Measurements from ENCODE around the gene GADD45GIP1. TPM values are rescaled to one million over a fixed set of nuclear protein-coding genes. Genes with fewer than 3 reads are reported as not detected.
A peak's percentile ranks its signal among the peaks of the same experiment; 100 is the strongest.

Gene GADD45GIP1
- total RNA-seq, 1 donor from 2014 or later: 31.4 TPM

DNA sequence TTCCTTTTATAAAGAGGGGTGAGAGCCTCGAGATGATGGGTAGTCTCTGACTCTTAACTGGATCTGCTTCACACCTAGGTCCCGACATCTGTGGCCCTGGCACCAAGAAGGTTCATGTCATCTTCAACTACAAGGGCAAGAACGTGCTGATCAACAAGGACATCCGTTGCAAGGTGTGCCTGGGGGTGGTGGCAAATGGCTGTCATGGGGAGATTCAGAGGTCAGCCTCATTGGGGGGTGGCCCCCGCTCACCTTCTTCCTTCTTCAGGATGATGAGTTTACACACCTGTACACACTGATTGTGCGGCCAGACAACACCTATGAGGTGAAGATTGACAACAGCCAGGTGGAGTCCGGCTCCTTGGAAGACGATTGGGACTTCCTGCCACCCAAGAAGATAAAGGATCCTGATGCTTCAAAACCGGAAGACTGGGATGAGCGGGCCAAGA is 17.0 kb downstream of the GADD45GIP1 start:
- Histone ChIP-seq H3K36me3 (peaks cover 59% of the 10 kb centered on the region), H3K9me3 (replicated peaks) (no peaks in the 10 kb centered on the region)

DNA sequence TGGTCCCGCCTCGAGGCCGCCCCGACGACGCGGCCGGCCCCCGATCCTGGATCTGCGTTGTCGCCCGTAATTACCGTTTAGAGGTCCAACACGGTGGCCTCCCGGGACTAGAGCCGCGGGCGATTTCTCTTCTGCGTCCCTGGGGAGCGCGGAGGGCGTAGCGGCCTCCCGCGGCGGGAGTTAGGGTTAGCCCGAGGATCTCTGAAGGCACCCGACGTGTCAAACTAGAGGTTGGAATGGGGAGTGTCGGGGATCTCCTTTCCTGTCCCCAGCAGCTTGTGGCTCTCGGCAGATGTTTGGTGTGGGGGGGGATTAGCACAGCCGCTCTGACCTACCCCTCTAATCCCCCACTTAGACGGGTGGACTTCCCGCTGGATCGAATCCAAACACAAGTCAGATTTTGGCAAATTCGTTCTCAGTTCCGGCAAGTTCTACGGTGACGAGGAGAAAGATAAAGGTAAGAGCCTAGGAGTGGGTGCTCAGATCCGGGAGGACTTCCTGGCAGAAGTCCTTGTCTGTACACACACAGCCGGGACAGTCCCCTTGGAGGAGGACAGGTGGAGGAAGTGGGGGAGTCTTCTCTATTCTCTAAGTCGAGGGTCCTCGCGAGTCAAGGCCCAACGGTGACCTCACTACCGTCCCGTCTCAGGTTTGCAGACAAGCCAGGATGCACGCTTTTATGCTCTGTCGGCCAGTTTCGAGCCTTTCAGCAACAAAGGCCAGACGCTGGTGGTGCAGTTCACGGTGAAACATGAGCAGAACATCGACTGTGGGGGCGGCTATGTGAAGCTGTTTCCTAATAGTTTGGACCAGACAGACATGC is 18.0 kb downstream of the GADD45GIP1 start:
- intact Hi-C loops (cut with micrococcal nuclease): no loop called here

More for the DNA sequence above, 17.0 kb downstream of the GADD45GIP1 start:
- no peaks in the 10 kb centered on the region for H3K27me3 ChIP-seq (ENCODE audit: low read depth)
- no peak for DNase-seq
- H3K27ac ChIP-seq (replicated peaks): peak overlapping the region; percentile 91
- H3K4me1 ChIP-seq: peaks cover 72% of the 10 kb centered on the region
- intact Hi-C loops (cut with micrococcal nuclease): no loop called here
- TF ChIP-seq, protein P1, sequence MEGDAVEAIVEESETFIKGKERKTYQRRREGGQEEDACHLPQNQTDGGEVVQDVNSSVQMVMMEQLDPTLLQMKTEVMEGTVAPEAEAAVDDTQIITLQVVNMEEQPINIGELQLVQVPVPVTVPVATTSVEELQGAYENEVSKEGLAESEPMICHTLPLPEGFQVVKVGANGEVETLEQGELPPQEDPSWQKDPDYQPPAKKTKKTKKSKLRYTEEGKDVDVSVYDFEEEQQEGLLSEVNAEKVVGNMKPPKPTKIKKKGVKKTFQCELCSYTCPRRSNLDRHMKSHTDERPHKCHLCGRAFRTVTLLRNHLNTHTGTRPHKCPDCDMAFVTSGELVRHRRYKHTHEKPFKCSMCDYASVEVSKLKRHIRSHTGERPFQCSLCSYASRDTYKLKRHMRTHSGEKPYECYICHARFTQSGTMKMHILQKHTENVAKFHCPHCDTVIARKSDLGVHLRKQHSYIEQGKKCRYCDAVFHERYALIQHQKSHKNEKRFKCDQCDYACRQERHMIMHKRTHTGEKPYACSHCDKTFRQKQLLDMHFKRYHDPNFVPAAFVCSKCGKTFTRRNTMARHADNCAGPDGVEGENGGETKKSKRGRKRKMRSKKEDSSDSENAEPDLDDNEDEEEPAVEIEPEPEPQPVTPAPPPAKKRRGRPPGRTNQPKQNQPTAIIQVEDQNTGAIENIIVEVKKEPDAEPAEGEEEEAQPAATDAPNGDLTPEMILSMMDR (IDR thresholded peaks at IDR 0.05; ENCODE audit: borderline replicate concordance): no peak
- peak overlapping the region; percentile 83 for H3K4me3 ChIP-seq

DNA sequence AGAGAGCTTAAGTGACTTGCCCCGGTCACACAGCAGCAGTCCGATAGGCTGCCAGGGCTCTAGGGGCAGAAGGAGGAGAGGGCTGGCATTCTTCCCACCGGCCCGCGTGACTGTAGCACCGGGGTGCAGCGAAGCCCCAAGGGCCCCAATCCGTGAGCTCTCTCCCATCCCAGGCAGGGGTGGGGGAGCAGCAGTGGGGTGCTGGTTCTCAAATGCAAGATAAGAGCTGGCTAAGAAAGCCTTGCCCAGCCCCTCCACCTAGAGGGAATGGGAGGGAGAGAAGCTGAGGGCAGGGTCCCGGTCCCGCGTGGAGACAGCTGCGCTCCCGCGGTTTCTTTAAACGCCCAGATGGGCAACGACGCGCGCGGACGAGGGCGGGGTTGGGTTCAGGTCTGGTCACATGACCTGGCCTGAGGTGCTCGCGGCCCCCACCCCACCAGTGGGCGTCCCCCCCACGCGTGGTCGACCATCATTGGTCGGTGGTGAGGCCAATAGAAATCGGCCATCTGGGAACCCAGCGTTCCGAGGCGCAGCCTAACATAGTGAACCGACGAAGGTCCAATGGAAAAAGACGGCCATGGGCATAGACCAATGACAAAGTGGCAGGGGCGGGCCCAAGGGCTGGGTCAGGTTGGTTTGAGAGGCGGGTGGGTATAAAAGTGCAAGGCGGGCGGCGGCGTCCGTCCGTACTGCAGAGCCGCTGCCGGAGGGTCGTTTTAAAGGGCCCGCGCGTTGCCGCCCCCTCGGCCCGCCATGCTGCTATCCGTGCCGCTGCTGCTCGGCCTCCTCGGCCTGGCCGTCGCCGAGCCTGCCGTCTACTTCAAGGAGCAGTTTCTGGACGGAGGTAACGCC is 18.9 kb downstream of the GADD45GIP1 start, which contains the start of gene CALR:
Gene CALR (plus strand): TSS at position 683 of the 852 bp plus-strand sequence. CDS start 71 bp downstream, at position 754.
- peaks cover 65% of the 10 kb centered on the region for H3K4me1 ChIP-seq
- intact Hi-C loops (cut with micrococcal nuclease): no loop called here
- TF ChIP-seq, protein P1 (IDR thresholded peaks at IDR 0.05; ENCODE audit: borderline replicate concordance): peak; percentile 31
- peak within 1 kb of the TSS; percentile 91 for H3K27ac ChIP-seq (replicated peaks)
- H3K9me3 ChIP-seq (replicated peaks): no peaks in the 10 kb centered on the region
- peaks cover 41% of the 10 kb centered on the region for H3K36me3 ChIP-seq
- H3K27me3 ChIP-seq (ENCODE audit: low read depth): no peaks in the 10 kb centered on the region
- peak within 1 kb of the TSS; percentile 83 for H3K4me3 ChIP-seq
- peak; percentile 100 for DNase-seq

More for the DNA sequence above, 18.0 kb downstream of the GADD45GIP1 start:
- peak overlapping the region; percentile 83 for H3K4me3 ChIP-seq
- TF ChIP-seq, protein P1 (IDR thresholded peaks at IDR 0.05; ENCODE audit: borderline replicate concordance): peak; percentile 26
- H3K27me3 ChIP-seq (ENCODE audit: low read depth): no peaks in the 10 kb centered on the region
- no peak for DNase-seq
- no peaks in the 10 kb centered on the region for H3K9me3 ChIP-seq (replicated peaks)
- peaks cover 67% of the 10 kb centered on the region for H3K4me1 ChIP-seq
- H3K27ac ChIP-seq (replicated peaks): peak overlapping the region; percentile 91
- H3K36me3 ChIP-seq: peaks cover 49% of the 10 kb centered on the region

DNA sequence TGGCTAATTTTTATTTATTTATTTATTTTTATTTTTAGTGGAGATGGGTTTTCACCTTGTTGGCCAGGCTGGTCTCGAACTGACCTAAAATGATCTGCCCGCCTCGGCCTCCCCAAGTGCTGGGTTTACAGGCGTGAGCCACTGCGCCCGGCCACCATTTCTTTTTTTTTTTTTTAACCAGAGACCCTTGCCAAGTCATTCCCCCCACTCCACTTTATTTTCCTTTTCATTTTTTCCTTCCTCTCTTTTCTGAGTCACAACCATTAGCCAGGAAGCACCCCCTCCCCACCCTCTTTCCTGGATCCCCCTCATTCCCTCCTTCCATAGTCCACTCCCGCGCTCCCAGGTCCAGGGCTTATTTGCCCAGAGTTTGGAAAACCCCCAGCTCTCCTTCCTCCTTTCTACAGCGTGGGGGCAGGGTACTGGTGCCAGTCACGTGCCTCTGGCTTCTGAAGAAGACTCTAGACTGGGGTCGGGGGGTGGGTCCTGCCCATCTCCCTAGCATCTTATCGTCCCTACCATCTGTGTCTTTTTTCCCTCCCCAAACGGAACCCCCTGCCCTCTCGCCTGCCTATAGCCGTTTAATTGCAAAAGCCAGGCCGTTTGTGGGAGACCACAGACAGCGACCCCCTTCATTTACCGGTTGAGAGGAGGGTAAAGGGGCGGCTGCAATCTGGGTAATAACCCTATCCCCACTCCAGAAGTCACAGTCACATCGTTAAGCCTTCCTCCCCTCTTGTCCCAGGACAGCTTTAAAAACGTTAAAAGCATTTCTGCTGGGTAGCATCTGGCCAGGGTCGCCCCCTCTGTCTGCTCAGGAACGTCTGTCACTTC is 19.7 kb downstream of the GADD45GIP1 start:
- TF ChIP-seq, protein P1 (IDR thresholded peaks at IDR 0.05; ENCODE audit: borderline replicate concordance): no peak
- Histone ChIP-seq H3K9me3 (replicated peaks) (no peaks in the 10 kb centered on the region), H3K36me3 (peaks cover 32% of the 10 kb centered on the region), H3K27me3 (ENCODE audit: low read depth) (no peaks in the 10 kb centered on the region), H3K27ac (replicated peaks) (peak overlapping the region; percentile 63), H3K4me1 (peaks cover 65% of the 10 kb centered on the region), H3K4me3 (peak overlapping the region; percentile 83)
- no peak for DNase-seq
- intact Hi-C loops (cut with micrococcal nuclease): no loop called here
